ENCODE measurements around the gene MICB. TPM values are rescaled to one million over a fixed set of nuclear protein-coding genes. Genes with fewer than 3 reads are reported as not detected.

Gene MICB
- total and polyA plus RNA-seq, 9 of the 15 experiments (the other 6 are each of a cell fraction or from before 2014, with no cell fraction given) = 13.3 to 34.5 (median 19.8) TPM

DNA sequence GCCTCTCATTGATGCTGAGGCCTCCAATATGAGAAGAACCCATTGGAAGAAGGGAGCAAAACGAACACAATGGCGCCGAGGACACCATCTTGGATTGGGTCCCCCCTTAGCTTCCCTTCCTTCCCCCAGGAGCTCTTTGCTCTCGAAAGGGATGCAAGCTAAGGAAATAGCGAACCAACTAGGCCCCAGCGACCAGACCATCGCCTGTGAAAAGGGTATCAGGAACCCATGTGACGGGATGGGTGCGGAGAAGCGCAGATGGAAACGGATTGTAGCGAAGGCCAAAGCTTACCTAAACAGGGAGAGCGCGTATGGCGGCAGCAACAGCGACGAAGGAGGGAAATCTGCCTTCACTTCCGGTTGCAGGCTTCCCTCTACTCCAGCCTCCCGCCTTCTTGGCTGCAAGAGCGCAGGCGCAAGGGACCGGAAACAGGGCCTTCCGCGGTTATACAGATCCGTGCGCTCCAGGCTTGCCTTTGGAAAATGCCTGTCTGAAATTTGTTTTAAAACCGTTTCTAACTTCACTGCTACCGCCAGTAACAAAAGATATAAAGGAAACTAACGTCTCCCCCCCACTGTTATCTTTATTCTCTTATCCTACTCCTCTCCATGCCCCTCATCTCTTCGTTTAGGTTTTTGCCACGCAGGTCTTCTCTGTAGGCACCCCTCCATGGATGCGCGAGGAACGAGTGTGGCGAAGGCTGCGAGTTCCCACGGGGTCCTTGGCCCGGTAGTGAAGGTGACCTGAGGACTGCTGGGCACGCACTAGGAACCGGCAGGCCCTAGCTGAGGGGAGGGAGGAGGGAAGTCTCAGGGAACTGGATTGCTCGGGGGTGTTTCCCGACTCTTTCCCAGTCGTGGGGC, 43.9 kb downstream of the MICB start, which contains the start of gene DDX39B (continued):
- TF ChIP-seq, protein P1, sequence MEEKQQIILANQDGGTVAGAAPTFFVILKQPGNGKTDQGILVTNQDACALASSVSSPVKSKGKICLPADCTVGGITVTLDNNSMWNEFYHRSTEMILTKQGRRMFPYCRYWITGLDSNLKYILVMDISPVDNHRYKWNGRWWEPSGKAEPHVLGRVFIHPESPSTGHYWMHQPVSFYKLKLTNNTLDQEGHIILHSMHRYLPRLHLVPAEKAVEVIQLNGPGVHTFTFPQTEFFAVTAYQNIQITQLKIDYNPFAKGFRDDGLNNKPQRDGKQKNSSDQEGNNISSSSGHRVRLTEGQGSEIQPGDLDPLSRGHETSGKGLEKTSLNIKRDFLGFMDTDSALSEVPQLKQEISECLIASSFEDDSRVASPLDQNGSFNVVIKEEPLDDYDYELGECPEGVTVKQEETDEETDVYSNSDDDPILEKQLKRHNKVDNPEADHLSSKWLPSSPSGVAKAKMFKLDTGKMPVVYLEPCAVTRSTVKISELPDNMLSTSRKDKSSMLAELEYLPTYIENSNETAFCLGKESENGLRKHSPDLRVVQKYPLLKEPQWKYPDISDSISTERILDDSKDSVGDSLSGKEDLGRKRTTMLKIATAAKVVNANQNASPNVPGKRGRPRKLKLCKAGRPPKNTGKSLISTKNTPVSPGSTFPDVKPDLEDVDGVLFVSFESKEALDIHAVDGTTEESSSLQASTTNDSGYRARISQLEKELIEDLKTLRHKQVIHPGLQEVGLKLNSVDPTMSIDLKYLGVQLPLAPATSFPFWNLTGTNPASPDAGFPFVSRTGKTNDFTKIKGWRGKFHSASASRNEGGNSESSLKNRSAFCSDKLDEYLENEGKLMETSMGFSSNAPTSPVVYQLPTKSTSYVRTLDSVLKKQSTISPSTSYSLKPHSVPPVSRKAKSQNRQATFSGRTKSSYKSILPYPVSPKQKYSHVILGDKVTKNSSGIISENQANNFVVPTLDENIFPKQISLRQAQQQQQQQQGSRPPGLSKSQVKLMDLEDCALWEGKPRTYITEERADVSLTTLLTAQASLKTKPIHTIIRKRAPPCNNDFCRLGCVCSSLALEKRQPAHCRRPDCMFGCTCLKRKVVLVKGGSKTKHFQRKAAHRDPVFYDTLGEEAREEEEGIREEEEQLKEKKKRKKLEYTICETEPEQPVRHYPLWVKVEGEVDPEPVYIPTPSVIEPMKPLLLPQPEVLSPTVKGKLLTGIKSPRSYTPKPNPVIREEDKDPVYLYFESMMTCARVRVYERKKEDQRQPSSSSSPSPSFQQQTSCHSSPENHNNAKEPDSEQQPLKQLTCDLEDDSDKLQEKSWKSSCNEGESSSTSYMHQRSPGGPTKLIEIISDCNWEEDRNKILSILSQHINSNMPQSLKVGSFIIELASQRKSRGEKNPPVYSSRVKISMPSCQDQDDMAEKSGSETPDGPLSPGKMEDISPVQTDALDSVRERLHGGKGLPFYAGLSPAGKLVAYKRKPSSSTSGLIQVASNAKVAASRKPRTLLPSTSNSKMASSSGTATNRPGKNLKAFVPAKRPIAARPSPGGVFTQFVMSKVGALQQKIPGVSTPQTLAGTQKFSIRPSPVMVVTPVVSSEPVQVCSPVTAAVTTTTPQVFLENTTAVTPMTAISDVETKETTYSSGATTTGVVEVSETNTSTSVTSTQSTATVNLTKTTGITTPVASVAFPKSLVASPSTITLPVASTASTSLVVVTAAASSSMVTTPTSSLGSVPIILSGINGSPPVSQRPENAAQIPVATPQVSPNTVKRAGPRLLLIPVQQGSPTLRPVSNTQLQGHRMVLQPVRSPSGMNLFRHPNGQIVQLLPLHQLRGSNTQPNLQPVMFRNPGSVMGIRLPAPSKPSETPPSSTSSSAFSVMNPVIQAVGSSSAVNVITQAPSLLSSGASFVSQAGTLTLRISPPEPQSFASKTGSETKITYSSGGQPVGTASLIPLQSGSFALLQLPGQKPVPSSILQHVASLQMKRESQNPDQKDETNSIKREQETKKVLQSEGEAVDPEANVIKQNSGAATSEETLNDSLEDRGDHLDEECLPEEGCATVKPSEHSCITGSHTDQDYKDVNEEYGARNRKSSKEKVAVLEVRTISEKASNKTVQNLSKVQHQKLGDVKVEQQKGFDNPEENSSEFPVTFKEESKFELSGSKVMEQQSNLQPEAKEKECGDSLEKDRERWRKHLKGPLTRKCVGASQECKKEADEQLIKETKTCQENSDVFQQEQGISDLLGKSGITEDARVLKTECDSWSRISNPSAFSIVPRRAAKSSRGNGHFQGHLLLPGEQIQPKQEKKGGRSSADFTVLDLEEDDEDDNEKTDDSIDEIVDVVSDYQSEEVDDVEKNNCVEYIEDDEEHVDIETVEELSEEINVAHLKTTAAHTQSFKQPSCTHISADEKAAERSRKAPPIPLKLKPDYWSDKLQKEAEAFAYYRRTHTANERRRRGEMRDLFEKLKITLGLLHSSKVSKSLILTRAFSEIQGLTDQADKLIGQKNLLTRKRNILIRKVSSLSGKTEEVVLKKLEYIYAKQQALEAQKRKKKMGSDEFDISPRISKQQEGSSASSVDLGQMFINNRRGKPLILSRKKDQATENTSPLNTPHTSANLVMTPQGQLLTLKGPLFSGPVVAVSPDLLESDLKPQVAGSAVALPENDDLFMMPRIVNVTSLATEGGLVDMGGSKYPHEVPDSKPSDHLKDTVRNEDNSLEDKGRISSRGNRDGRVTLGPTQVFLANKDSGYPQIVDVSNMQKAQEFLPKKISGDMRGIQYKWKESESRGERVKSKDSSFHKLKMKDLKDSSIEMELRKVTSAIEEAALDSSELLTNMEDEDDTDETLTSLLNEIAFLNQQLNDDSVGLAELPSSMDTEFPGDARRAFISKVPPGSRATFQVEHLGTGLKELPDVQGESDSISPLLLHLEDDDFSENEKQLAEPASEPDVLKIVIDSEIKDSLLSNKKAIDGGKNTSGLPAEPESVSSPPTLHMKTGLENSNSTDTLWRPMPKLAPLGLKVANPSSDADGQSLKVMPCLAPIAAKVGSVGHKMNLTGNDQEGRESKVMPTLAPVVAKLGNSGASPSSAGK (IDR thresholded peaks at IDR 0.05) = peak; percentile 90
- peak; percentile 65 to 91 for TF ChIP-seq TEAD1 (CRISPR knock-in tag; IDR thresholded peaks at IDR 0.05)
- no peak for TF ChIP-seq ZKSCAN3 (CRISPR knock-in tag; IDR thresholded peaks at IDR 0.05)
- no peak for TF ChIP-seq RBM17 (IDR thresholded peaks at IDR 0.05; ENCODE audit: borderline replicate concordance, low read depth, low read length)
- TF ChIP-seq, protein P2, sequence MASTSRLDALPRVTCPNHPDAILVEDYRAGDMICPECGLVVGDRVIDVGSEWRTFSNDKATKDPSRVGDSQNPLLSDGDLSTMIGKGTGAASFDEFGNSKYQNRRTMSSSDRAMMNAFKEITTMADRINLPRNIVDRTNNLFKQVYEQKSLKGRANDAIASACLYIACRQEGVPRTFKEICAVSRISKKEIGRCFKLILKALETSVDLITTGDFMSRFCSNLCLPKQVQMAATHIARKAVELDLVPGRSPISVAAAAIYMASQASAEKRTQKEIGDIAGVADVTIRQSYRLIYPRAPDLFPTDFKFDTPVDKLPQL (IDR thresholded peaks at IDR 0.05; ENCODE audit: extremely low read depth, insufficient read length) = peak; percentile 87
- TF ChIP-seq, protein P3, sequence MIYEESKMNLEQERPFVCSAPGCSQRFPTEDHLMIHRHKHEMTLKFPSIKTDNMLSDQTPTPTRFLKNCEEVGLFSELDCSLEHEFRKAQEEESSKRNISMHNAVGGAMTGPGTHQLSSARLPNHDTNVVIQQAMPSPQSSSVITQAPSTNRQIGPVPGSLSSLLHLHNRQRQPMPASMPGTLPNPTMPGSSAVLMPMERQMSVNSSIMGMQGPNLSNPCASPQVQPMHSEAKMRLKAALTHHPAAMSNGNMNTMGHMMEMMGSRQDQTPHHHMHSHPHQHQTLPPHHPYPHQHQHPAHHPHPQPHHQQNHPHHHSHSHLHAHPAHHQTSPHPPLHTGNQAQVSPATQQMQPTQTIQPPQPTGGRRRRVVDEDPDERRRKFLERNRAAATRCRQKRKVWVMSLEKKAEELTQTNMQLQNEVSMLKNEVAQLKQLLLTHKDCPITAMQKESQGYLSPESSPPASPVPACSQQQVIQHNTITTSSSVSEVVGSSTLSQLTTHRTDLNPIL (CRISPR knock-in tag; IDR thresholded peaks at IDR 0.05) = no peak
- TF ChIP-seq SMARCE1 (IDR thresholded peaks at IDR 0.05) = no peak
- TF ChIP-seq, protein P4, sequence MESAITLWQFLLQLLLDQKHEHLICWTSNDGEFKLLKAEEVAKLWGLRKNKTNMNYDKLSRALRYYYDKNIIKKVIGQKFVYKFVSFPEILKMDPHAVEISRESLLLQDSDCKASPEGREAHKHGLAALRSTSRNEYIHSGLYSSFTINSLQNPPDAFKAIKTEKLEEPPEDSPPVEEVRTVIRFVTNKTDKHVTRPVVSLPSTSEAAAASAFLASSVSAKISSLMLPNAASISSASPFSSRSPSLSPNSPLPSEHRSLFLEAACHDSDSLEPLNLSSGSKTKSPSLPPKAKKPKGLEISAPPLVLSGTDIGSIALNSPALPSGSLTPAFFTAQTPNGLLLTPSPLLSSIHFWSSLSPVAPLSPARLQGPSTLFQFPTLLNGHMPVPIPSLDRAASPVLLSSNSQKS (CRISPR knock-in tag; IDR thresholded peaks at IDR 0.05) = no peak
- TF ChIP-seq BACH1 (tag; IDR thresholded peaks at IDR 0.05) = no peak
- TF ChIP-seq, protein P5, sequence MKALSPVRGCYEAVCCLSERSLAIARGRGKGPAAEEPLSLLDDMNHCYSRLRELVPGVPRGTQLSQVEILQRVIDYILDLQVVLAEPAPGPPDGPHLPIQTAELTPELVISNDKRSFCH (CRISPR knock-in tag; IDR thresholded peaks at IDR 0.05) = no peak
- TF ChIP-seq, protein P5 (tag; IDR thresholded peaks at IDR 0.05) = peak; percentile 82

All from K562 (cell line).